ENCODE data around the gene DNAH1.

The DNAH1 gene

GRCh38 chr3:52437326-52438103 lies 121.4 kb downstream of the DNAH1 start:
- DNase-seq (ENCODE audit: low spot score): no peak
- Histone ChIP-seq H3K9me3 (ENCODE audit: severe bottlenecking) (no peaks in the 10 kb centered on the region), H3K27ac (ENCODE audit: poor library complexity, severe bottlenecking) (no peak overlapping the region), H3K4me3 (ENCODE audit: severe bottlenecking) (no peak overlapping the region), H3K36me3 (ENCODE audit: low read depth) (no peaks in the 10 kb centered on the region), H3K27me3 (ENCODE audit: insufficient read depth, poor library complexity, severe bottlenecking) (no peaks in the 10 kb centered on the region), H3K4me1 (ENCODE audit: insufficient read depth, poor library complexity, severe bottlenecking) (peaks cover 5% of the 10 kb centered on the region)
- no peak for TF ChIP-seq CTCF (IDR thresholded peaks at IDR 0.05; ENCODE audit: poor library complexity, severe bottlenecking)
- no peak for ATAC-seq (ENCODE audit: low read depth)

GRCh38 chr3:52438104-52438376 lies 121.9 kb downstream of the DNAH1 start:
- no peak overlapping the region for H3K27ac ChIP-seq (ENCODE audit: poor library complexity, severe bottlenecking)
- ATAC-seq (ENCODE audit: low read depth) (no peak), DNase-seq (ENCODE audit: low spot score) (no peak)
- H3K4me1 ChIP-seq (ENCODE audit: insufficient read depth, poor library complexity, severe bottlenecking): peaks cover 5% of the 10 kb centered on the region
- H3K9me3 ChIP-seq (ENCODE audit: severe bottlenecking): no peaks in the 10 kb centered on the region
- no peaks in the 10 kb centered on the region for H3K27me3 ChIP-seq (ENCODE audit: insufficient read depth, poor library complexity, severe bottlenecking)
- TF ChIP-seq CTCF (IDR thresholded peaks at IDR 0.05; ENCODE audit: poor library complexity, severe bottlenecking): no peak
- no peak overlapping the region for H3K4me3 ChIP-seq (ENCODE audit: severe bottlenecking)
- no peaks in the 10 kb centered on the region for H3K36me3 ChIP-seq (ENCODE audit: low read depth)

- no peak for ATAC-seq (ENCODE audit: low read depth)
- H3K27ac ChIP-seq (ENCODE audit: poor library complexity, severe bottlenecking): no peak overlapping the region
- TF ChIP-seq CTCF (IDR thresholded peaks at IDR 0.05; ENCODE audit: poor library complexity, severe bottlenecking): no peak
- no peak for DNase-seq (ENCODE audit: low spot score)
- no peaks in the 10 kb centered on the region for H3K9me3 ChIP-seq (ENCODE audit: severe bottlenecking)
- H3K27me3 ChIP-seq (ENCODE audit: insufficient read depth, poor library complexity, severe bottlenecking): no peaks in the 10 kb centered on the region
- H3K36me3 ChIP-seq (ENCODE audit: low read depth): no peaks in the 10 kb centered on the region
- H3K4me1 ChIP-seq (ENCODE audit: insufficient read depth, poor library complexity, severe bottlenecking): peaks cover 5% of the 10 kb centered on the region
- no peak overlapping the region for H3K4me3 ChIP-seq (ENCODE audit: severe bottlenecking)
These were observed 122.7 kb downstream of the DNAH1 start for GRCh38 chr3:52438579-52439425.

GRCh38 chr3:52439426-52440248 lies 123.5 kb downstream of the DNAH1 start:
- no peaks in the 10 kb centered on the region for H3K9me3 ChIP-seq (ENCODE audit: severe bottlenecking)
- no peak overlapping the region for H3K27ac ChIP-seq (ENCODE audit: poor library complexity, severe bottlenecking)
- H3K4me1 ChIP-seq (ENCODE audit: insufficient read depth, poor library complexity, severe bottlenecking): peaks cover 5% of the 10 kb centered on the region
- H3K36me3 ChIP-seq (ENCODE audit: low read depth): no peaks in the 10 kb centered on the region
- TF ChIP-seq CTCF (IDR thresholded peaks at IDR 0.05; ENCODE audit: poor library complexity, severe bottlenecking): no peak
- DNase-seq (ENCODE audit: low spot score): no peak
- ATAC-seq (ENCODE audit: low read depth): no peak
- no peak overlapping the region for H3K4me3 ChIP-seq (ENCODE audit: severe bottlenecking)
- no peaks in the 10 kb centered on the region for H3K27me3 ChIP-seq (ENCODE audit: insufficient read depth, poor library complexity, severe bottlenecking)

Measured in RWPE2 (cell line).